PFSK-1 (cell line): Measurements from ENCODE around the gene GPR62.

Experiments used
- FOXP2 ChIP-seq: optimal IDR thresholded peaks from 2 replicates; pipeline ENCODE3; 2011; ENCODE audit warnings: borderline replicate concordance, control low read depth, inconsistent platforms; ENCODE audit not compliant: insufficient read depth; ENCODE audit errors: extremely low read length, extremely low read depth
- POLR2AphosphoS5 ChIP-seq: IDR thresholded peaks from 2 replicates; pipeline ENCODE4 v1.6.1; 2012; ENCODE audit warnings: low read depth, mild to moderate bottlenecking, control low read depth, low read length, moderate library complexity
- TAF1 ChIP-seq: IDR thresholded peaks from 2 replicates; pipeline ENCODE4 v1.6.1; 2012; ENCODE audit warnings: low read length, control low read depth, borderline replicate concordance; ENCODE audit not compliant: insufficient read depth

DNA sequence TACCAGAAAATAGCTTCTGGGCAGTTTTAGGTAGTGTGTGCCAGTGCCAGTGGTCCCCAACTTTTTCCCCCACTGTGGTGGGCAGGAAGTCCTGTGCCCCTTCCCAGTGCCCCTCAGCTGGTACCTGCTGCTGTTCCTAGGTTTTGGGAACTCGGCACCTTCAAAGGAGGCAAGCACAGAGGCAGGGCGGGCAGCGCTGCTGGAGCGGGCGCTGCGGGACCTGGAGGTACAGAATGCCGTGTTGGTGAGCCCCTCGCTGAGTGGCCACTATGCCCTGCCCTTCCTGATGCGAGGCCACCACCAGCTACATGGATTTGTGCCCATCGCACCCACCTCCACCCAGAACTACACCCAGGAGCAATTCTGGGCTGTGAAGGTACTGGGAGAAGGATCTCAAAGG lies 25.1 kb downstream of the GPR62 start:
- TF ChIP-seq TAF1 (no peak), FOXP2 (no peak), POLR2AphosphoS5 (no peak)
